K562 (cell line): ENCODE measurements around the gene TRPC4. TPM values are rescaled to one million over a fixed set of nuclear protein-coding genes. Genes with fewer than 3 reads are reported as not detected.

Experiments used
- ATAC-seq: fragments of 200-7000 bp; cut with Tn5 transposase; 3 replicates; pipeline ENCODE4 v1.9.1; 2020; ENCODE audit warnings: moderate library complexity
- BruUV-seq: library from RNA; stranded (reverse); fragments of 400-500 nt; replicated peaks from 2 replicates; lab custom pipeline; 2021; lab: Mats Ljungman, UMichigan
- CTCF ChIA-PET: fragments of 300-600 bp; formaldehyde crosslinking; extraction: SDS; loops from one replicate; lab custom pipeline; 2021; ENCODE audit warnings: low intra/inter-chr PET ratio; lab: Yijun Ruan, JAX
- POLR2A ChIA-PET: fragments of 300-600, 350-650 bp; sonication (Branson Sonifier 250); formaldehyde crosslinking; extraction: SDS; loops from one replicate; lab custom pipeline; 2021; ENCODE audit warnings: antibody characterized with exemption, inconsistent platforms; lab: Yijun Ruan, JAX
- DNase-seq, 4 experiments: peaks; one replicate each; pipeline versions ENCODE4 v3.0.0 to v3.0.0-alpha.2; 2011 to 2018; ENCODE audit warnings: low spot score in 3 of 4, mixed read lengths in 3 of 4; ENCODE audit errors: extremely low read depth in 1 of 4
- FAIRE-seq: peaks from 2 replicates; lab custom pipeline; 2011; peaks lifted over from hg19 to GRCh38; lab: Jason Lieb, UNC
- H2AFZ ChIP-seq: 2 replicates; pipeline ENCODE4 v1.6.0; 2011; ENCODE audit warnings: low read depth, low read length, control low read depth, inconsistent platforms
- H3K27ac ChIP-seq: fragments of 200-600 bp; 3 replicates; pipeline ENCODE4 v1.8.0; 2011; ENCODE audit warnings: low read depth, mild to moderate bottlenecking, control low read depth, inconsistent platforms, low read length, moderate library complexity, mixed read lengths; ENCODE audit errors: extremely low read depth
- H3K27me3 ChIP-seq, 2 experiments: fragments of 300-600 bp in 1 of 2; 2 replicates in 1 of 2; 3 replicates in 1 of 2; pipeline versions ENCODE4 v1.6.0 to v1.8.0; 2011; ENCODE audit warnings: inconsistent platforms in 2 of 2, low read length in 2 of 2, mild to moderate bottlenecking in 1 of 2, mixed read lengths in 1 of 2, moderate library complexity in 1 of 2; ENCODE audit not compliant: control insufficient read depth in 2 of 2, insufficient read depth in 2 of 2
- H3K36me3 ChIP-seq: fragments of 300-600 bp; 3 replicates; pipeline ENCODE4 v1.8.0; 2011; ENCODE audit warnings: mild to moderate bottlenecking, low read length, inconsistent platforms; ENCODE audit not compliant: control insufficient read depth, insufficient read depth
- H3K4me1 ChIP-seq, 2 experiments: fragments of 200-600 bp in 1 of 2; replicated peaks in 1 of 2; 2 replicates in 1 of 2; 3 replicates in 1 of 2; pipeline versions ENCODE4 v1.5.1 to v1.8.0; 2011; ENCODE audit warnings: inconsistent platforms in 2 of 2, low read length in 2 of 2, mild to moderate bottlenecking in 1 of 2, mixed read lengths in 1 of 2, moderate library complexity in 1 of 2; ENCODE audit not compliant: control insufficient read depth in 2 of 2, insufficient read depth in 2 of 2
- H3K4me2 ChIP-seq: 2 replicates; pipeline ENCODE4 v1.6.1; 2011; ENCODE audit warnings: low read length, control low read depth, inconsistent platforms, mixed read lengths; ENCODE audit not compliant: insufficient read depth
- H3K4me3 ChIP-seq: fragments of 200-600 bp; sonication (generic), shearing (Covaris generic); 2 replicates; pipeline ENCODE4 v1.5.1; 2016; ENCODE audit warnings: control low read depth, inconsistent platforms
- H3K79me2 ChIP-seq: fragments of 200-600 bp; 3 replicates; pipeline ENCODE4 v1.8.0; 2011; ENCODE audit warnings: low read length, inconsistent platforms; ENCODE audit not compliant: control insufficient read depth, insufficient read depth
- H3K9ac ChIP-seq, 2 experiments: 2 replicates each; pipeline versions ENCODE4 v1.6.0 to v1.6.1; 2011; ENCODE audit warnings: low read depth in 2 of 2, low read length in 2 of 2, control low read depth in 1 of 2, inconsistent platforms in 1 of 2, mild to moderate bottlenecking in 1 of 2, mixed read lengths in 1 of 2; ENCODE audit not compliant: insufficient read depth in 1 of 2
- H3K9me1 ChIP-seq: one replicate; pipeline ENCODE4 v1.6.0; 2011; ENCODE audit warnings: inconsistent platforms, mild to moderate bottlenecking, low read length, moderate library complexity; ENCODE audit not compliant: control insufficient read depth, insufficient read depth
- H3K9me3 ChIP-seq: replicated peaks from 2 replicates; pipeline ENCODE4 v1.5.1; 2011; ENCODE audit warnings: low read depth, low read length, inconsistent platforms; ENCODE audit not compliant: control insufficient read depth, insufficient read depth
- H4K20me1 ChIP-seq: replicated peaks from 2 replicates; pipeline ENCODE4 v1.6.1; 2011; ENCODE audit warnings: low read length, inconsistent platforms, mixed read lengths; ENCODE audit not compliant: control insufficient read depth, insufficient read depth
- CEBPG ChIP-seq, 3 experiments: fragments of 200-800 bp in 1 of 3; sonication (Bioruptor generic) in 1 of 3; sonication (generic) in 1 of 3; formaldehyde crosslinking in 1 of 3; IDR thresholded peaks in 2 of 3; conservative IDR thresholded peaks in 1 of 3; 2 replicates each; pipeline versions ENCODE4 v1.6.1 to v1.8.0; 2016 to 2022; ENCODE audit warnings: missing compliant biosample characterization in 2 of 3, missing genetic modification characterization in 2 of 3, mild to moderate bottlenecking in 1 of 3, missing genetic modification reagents in 1 of 3
- CSDE1 ChIP-seq, 2 experiments: fragments of 450-650 bp; IDR thresholded peaks; 2 replicates each; pipeline ENCODE4 v1.6.1; 2016; ENCODE audit warnings: mild to moderate bottlenecking in 1 of 2
- FOXP1 ChIP-seq: sonication (generic); formaldehyde crosslinking; IDR thresholded peaks from 2 replicates; pipeline ENCODE4 v1.8.0; 2022; ENCODE audit warnings: mild to moderate bottlenecking, missing genetic modification reagents
- HDGF ChIP-seq: fragments of 450-650 bp; IDR thresholded peaks from 2 replicates; pipeline ENCODE4 v1.6.1; 2016
- HMGN3 ChIP-seq: IDR thresholded peaks from 2 replicates; pipeline ENCODE4 v1.6.1; 2011; ENCODE audit warnings: borderline replicate concordance, low read depth, mild to moderate bottlenecking, mixed read lengths, low read length; ENCODE audit not compliant: insufficient read length; ENCODE audit errors: extremely low read depth
- HOXB6 ChIP-seq: fragments of 250-450 bp; sonication (Bioruptor Pico); IDR thresholded peaks from 2 replicates; pipeline ENCODE4 v1.5.1; 2022; ENCODE audit warnings: mild to moderate bottlenecking, borderline replicate concordance
- LEF1 ChIP-seq: fragments of 450-650 bp; IDR thresholded peaks from 2 replicates; pipeline ENCODE4 v1.6.1; 2016; ENCODE audit warnings: mild to moderate bottlenecking
- MCM3 ChIP-seq: fragments of 450-650 bp; IDR thresholded peaks from 2 replicates; pipeline ENCODE4 v1.6.1; 2016
- PRMT5 ChIP-seq: sonication (generic); formaldehyde crosslinking; IDR thresholded peaks from 2 replicates; pipeline ENCODE4 v1.5.0; 2020; ENCODE audit warnings: missing genetic modification reagents
- RBM34 ChIP-seq: fragments of 200-400 bp; formaldehyde crosslinking; IDR thresholded peaks from 2 replicates; pipeline ENCODE4 v1.6.1; 2018; ENCODE audit warnings: low read length, borderline replicate concordance; ENCODE audit not compliant: insufficient read depth
- ZC3H8 ChIP-seq: fragments of 450-650 bp; IDR thresholded peaks from 2 replicates; pipeline ENCODE4 v1.6.1; 2017
- ZNF347 ChIP-seq: fragments of 450-650 bp; formaldehyde crosslinking; IDR thresholded peaks from 2 replicates; pipeline ENCODE4 v1.4.0; 2020; ENCODE audit warnings: low read depth, mild to moderate bottlenecking, moderate library complexity
- ZNF354B ChIP-seq: fragments of 250-450 bp; sonication (Bioruptor Pico); IDR thresholded peaks from 2 replicates; pipeline ENCODE4 v1.4.0; 2020
- ZSCAN29 ChIP-seq: fragments of 450-650 bp; IDR thresholded peaks from 2 replicates; pipeline ENCODE4 v1.6.1; 2017
- WGBS: fragments of 100-300 bp; shearing (Covaris generic); methylation state at CpG from one replicate; pipeline ENCODE4 v1.1.6; 2016; ENCODE audit warnings: low coverage, mixed read lengths; ENCODE audit not compliant: insufficient coverage; ENCODE audit errors: missing lambda C conversion rate; 5-methylcytosine and 5-hydroxymethylcytosine counted together
- in situ Hi-C: fragments of 300-500 bp; cut with MboI; formaldehyde crosslinking; loops from 4 replicates; pipeline ENCODE4 v1.15.0; 2018; ENCODE audit warnings: inconsistent platforms, mixed read lengths
- intact Hi-C: fragments of 100-400 bp; cut with micrococcal nuclease; formaldehyde crosslinking; loops from 2 replicates; pipeline ENCODE4 v1.14.2; 2022
- polyA plus RNA-seq, 8 experiments: library from polyadenylated mRNA; depleted of rRNA in 4 of 8; stranded (reverse) in 5 of 8; unstranded in 3 of 8; fragments of >200 nt; fragmentation: Nextera tagmentation in 2 of 8; fragmentation: Illumina TruSeq in 1 of 8; extraction: Ambion mirVana in 2 of 8; extraction: Trizol in 1 of 8; gene quantifications; 2 replicates each; pipeline versions ENCODE4 v1.2.1 to v1.2.3, GENCODE V29; 2011 to 2014; ENCODE audit warnings: inconsistent platforms in 1 of 8, missing spikeins in 1 of 8
- total RNA-seq, 7 experiments: library from RNA; depleted of rRNA in 6 of 7; stranded (reverse); fragments of >200 nt in 6 of 7; fragmentation: Illumina TruSeq in 2 of 7; extraction: Trizol in 2 of 7; gene quantifications; 2 replicates each; pipeline versions ENCODE4 v1.2.1 to v1.2.3, GENCODE V29; 2011 to 2021; ENCODE audit warnings: low replicate concordance in 1 of 7
- TF ChIP-seq, protein P1 (sequence below): sonication (generic); formaldehyde crosslinking; IDR thresholded peaks from 2 replicates; pipeline ENCODE4 v1.8.1; 2023; ENCODE audit warnings: mild to moderate bottlenecking, missing genetic modification reagents
- TF ChIP-seq, protein P2 (sequence below): sonication (generic); formaldehyde crosslinking; IDR thresholded peaks from 2 replicates; pipeline ENCODE4 v1.8.0; 2022; ENCODE audit warnings: mild to moderate bottlenecking, missing genetic modification reagents, borderline replicate concordance

Gene TRPC4
- total and polyA plus RNA-seq, 9 of the 15 experiments (the other 6 are each of a cell fraction or from before 2014, with no cell fraction given) = 0.03 to 0.04 TPM; not detected in 7

DNA sequence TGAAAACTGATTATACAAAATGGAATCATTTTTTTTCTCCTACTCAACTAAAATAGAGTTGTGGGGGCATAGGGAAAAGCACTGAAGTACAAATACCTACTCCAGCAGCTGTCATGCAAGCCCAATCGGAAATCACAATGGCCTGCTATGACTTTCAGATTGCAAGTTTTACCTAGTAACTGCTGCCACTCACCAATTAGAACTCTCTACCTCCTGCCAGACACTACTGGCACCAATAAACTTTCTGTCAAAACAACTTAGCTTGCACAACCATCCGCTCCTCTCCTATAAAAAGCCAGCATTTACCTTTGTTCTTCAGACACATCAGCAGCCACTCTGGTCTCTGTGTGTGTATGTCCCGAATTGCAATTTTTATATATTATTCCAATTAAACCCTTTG is 9.3 kb upstream of the TRPC4 start:
- no peak for FAIRE-seq
- CTCF ChIA-PET = no interaction called here

More for the DNA sequence above, 9.3 kb upstream of the TRPC4 start:
- DNase-seq = no peak
- no peak overlapping the region for H3K9ac ChIP-seq
- H4K20me1 ChIP-seq = no peaks in the 10 kb centered on the region
- in situ Hi-C loops = loop anchor here (25.0 kb wide), 1 partner anchor 158 kb away; no protein-coding TSS in a partner anchor
- no TSS peak for BruUV-seq
- no peaks in the 10 kb centered on the region for H3K9me1 ChIP-seq
- no peak overlapping the region for H3K27ac ChIP-seq
- H3K4me1 ChIP-seq = no peaks in the 10 kb centered on the region
- 38% methylated on average over 3 of the region's 3 CpGs for WGBS
- no peak overlapping the region for H2AFZ ChIP-seq
- POLR2A ChIA-PET = no interaction called here
- H3K9me3 ChIP-seq = no peaks in the 10 kb centered on the region
- H3K79me2 ChIP-seq = no peaks in the 10 kb centered on the region
- intact Hi-C loops = no loop called here
- TF ChIP-seq CSDE1 (IDR thresholded peaks at IDR 0.05) = no peak
- no peak for TF ChIP-seq HOXB6 (CRISPR knock-in tag)
- TF ChIP-seq CEBPG (CRISPR knock-in tag; IDR thresholded peaks at IDR 0.05) = no peak
- no peak for TF ChIP-seq CEBPG (tag; conservative IDR thresholded peaks at IDR 0.05 in 1 of 2, IDR thresholded peaks at IDR 0.05 in 1 of 2)
- no peak for TF ChIP-seq MCM3
- TF ChIP-seq, protein P1, sequence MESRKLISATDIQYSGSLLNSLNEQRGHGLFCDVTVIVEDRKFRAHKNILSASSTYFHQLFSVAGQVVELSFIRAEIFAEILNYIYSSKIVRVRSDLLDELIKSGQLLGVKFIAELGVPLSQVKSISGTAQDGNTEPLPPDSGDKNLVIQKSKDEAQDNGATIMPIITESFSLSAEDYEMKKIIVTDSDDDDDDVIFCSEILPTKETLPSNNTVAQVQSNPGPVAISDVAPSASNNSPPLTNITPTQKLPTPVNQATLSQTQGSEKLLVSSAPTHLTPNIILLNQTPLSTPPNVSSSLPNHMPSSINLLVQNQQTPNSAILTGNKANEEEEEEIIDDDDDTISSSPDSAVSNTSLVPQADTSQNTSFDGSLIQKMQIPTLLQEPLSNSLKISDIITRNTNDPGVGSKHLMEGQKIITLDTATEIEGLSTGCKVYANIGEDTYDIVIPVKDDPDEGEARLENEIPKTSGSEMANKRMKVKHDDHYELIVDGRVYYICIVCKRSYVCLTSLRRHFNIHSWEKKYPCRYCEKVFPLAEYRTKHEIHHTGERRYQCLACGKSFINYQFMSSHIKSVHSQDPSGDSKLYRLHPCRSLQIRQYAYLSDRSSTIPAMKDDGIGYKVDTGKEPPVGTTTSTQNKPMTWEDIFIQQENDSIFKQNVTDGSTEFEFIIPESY (CRISPR knock-in tag) = no peak
- TF ChIP-seq ZNF347 (CRISPR knock-in tag) = no peak
- no peak for TF ChIP-seq ZC3H8
- no peak for TF ChIP-seq LEF1
- TF ChIP-seq PRMT5 (CRISPR knock-in tag) = no peak
- TF ChIP-seq FOXP1 (CRISPR knock-in tag) = no peak
- no peak for TF ChIP-seq ZSCAN29
- no peak for TF ChIP-seq HMGN3
- TF ChIP-seq RBM34 = no peak
- TF ChIP-seq, protein P2, sequence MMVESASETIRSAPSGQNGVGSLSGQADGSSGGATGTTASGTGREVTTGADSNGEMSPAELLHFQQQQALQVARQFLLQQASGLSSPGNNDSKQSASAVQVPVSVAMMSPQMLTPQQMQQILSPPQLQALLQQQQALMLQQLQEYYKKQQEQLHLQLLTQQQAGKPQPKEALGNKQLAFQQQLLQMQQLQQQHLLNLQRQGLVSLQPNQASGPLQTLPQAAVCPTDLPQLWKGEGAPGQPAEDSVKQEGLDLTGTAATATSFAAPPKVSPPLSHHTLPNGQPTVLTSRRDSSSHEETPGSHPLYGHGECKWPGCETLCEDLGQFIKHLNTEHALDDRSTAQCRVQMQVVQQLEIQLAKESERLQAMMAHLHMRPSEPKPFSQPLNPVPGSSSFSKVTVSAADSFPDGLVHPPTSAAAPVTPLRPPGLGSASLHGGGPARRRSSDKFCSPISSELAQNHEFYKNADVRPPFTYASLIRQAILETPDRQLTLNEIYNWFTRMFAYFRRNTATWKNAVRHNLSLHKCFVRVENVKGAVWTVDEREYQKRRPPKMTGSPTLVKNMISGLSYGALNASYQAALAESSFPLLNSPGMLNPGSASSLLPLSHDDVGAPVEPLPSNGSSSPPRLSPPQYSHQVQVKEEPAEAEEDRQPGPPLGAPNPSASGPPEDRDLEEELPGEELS (CRISPR knock-in tag) = no peak
- no peak for TF ChIP-seq ZNF354B (CRISPR knock-in tag)
- no peak for TF ChIP-seq HDGF
- ATAC-seq = no peak
- no peak overlapping the region for H3K4me3 ChIP-seq
- H3K4me2 ChIP-seq = no peak overlapping the region
- no peaks in the 10 kb centered on the region for H3K27me3 ChIP-seq
- H3K36me3 ChIP-seq = no peaks in the 10 kb centered on the region
